GM15510 (cell line): Measurements from ENCODE around the gene ZNF438.

Experiments
- POLR2A ChIP-seq: IDR thresholded peaks from 3 replicates; pipeline ENCODE4 v1.6.1; 2011; ENCODE audit warnings: borderline replicate concordance; ENCODE audit not compliant: insufficient read length; ENCODE audit errors: extremely low read depth

ZNF438 gene, protein sequence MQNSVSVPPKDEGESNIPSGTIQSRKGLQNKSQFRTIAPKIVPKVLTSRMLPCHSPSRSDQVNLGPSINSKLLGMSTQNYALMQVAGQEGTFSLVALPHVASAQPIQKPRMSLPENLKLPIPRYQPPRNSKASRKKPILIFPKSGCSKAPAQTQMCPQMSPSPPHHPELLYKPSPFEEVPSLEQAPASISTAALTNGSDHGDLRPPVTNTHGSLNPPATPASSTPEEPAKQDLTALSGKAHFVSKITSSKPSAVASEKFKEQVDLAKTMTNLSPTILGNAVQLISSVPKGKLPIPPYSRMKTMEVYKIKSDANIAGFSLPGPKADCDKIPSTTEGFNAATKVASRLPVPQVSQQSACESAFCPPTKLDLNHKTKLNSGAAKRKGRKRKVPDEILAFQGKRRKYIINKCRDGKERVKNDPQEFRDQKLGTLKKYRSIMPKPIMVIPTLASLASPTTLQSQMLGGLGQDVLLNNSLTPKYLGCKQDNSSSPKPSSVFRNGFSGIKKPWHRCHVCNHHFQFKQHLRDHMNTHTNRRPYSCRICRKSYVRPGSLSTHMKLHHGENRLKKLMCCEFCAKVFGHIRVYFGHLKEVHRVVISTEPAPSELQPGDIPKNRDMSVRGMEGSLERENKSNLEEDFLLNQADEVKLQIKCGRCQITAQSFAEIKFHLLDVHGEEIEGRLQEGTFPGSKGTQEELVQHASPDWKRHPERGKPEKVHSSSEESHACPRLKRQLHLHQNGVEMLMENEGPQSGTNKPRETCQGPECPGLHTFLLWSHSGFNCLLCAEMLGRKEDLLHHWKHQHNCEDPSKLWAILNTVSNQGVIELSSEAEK

DNA sequence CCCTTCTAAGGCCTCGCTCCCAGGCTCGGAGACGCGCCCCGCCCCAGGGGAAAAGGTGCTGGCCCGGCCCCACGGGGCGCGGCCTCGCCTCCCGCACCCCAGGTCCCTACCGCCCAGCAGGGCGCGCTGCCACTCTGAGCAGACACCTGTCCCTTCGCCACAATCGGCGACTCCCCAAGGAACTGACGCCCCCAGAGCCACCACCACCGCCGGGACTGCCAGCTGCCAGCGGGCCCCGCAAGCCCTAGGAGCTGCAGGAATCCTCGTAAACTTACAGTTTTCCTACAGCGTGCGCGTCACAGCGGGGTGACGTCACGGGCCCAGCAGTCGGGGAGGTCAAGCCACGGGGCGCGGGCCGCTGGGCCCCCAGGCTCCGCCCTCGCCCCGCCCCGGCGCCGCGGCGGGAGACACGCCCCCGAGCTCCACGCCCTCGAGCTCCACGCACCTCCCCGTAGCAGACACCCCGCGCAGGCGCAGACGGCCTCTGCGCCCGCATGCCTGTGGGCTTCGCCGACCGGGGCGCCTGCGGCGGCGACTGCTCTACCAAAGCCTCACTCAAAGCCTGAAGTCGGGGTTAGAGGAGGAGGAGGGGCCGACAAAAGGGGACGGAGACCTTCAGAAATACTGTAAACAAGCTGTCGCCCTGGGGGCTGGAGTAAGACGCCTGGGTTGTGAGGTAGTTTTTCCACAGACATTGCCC, at the start of gene ZNF438:
ZNF438 (minus strand) TSS at position 308 of the 700 bp plus-strand sequence. CDS start 154,831 bp downstream, outside the sequence.
- TF ChIP-seq POLR2A: peak; percentile 47

DNA sequence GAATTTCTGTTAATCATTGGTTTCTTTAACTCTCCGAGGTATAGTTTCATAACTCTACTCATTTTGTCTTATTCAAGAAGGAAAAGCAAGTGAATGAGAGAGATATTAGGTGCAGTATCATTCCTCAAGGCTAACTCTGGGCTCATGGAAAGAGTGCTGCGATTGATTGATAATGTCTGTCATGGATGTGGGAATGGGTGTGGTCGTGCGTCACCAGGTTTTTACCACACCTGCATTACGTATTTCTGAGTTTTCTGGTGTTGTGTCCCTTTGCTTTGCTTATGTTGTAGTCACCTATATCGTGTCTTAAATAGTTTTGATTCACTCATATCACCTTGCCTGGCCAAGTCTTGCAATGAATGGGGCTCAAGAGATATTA, 44.9 kb upstream of the ZNF438 start:
- TF ChIP-seq POLR2A: no peak

DNA sequence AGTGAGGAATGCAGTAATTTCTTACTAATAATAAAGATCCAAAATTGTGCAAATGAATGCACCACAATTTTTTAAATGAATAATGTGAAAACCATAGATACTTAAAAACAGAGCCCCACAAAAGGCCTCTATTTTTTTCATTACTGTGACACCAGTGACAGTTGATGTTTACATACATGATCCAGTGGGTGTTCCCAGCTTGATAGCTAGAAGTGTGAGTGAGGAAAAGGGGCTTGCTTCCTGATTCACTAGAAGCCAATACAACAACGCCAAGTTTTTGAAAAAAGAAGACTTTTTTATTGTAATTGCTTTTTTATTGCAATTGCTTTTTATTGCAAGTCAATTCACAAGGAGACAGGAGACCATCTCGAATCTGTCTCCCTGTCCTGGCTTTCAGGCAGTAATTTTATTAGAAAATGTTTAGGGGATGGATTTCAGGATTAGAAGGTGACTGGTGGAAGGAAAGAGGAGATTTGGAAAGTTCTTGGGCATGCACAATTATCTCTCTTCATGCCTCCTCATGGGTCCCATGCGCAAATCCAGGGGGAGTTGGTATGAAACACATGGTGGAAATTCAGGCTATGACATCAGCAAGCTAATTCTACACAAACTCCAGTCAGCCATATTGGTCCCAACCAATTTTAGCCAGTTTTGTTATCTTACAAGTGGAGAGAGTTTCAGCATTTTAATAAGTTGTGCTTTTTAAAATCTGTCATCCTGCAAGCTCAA, 44.4 kb upstream of the ZNF438 start:
- TF ChIP-seq POLR2A: no peak

DNA sequence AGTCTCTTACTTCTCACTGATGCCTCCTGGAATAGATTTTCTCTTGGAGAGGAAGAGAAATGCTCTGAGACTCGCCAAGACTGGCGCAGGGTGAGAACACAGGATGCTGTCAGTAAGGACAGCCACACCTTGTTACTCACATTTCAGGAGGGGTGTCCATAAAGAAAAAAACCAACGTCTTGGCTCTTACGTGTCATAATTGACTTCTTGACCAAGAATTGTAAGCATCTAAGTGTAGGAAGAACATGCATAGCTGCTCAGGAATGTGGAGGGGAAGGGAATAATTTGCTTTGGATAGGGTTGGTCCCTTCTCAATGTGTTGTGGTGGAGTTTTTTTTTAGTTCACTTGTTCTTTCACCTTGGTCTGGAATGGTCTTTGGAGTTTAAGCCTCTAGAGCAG, 43.8 kb upstream of the ZNF438 start:
- TF ChIP-seq POLR2A: no peak

DNA sequence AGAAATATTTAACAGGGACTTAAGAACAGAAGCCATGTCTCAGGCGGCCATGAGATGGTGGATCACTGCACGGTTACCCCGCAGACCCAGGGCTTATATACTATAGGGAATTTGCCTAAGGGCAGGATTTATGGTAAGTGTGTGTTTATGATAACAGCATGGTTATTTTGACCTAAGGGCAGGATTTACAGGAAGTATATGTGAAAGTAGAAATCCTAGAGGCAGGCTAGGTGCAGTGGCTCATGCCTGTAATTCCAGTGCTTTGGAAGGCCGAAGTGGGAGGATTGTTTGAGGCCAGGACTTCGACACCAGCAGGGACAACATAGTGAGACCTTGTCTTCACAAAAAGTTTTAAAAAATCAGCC, 43.0 kb upstream of the ZNF438 start:
- no peak for TF ChIP-seq POLR2A

DNA sequence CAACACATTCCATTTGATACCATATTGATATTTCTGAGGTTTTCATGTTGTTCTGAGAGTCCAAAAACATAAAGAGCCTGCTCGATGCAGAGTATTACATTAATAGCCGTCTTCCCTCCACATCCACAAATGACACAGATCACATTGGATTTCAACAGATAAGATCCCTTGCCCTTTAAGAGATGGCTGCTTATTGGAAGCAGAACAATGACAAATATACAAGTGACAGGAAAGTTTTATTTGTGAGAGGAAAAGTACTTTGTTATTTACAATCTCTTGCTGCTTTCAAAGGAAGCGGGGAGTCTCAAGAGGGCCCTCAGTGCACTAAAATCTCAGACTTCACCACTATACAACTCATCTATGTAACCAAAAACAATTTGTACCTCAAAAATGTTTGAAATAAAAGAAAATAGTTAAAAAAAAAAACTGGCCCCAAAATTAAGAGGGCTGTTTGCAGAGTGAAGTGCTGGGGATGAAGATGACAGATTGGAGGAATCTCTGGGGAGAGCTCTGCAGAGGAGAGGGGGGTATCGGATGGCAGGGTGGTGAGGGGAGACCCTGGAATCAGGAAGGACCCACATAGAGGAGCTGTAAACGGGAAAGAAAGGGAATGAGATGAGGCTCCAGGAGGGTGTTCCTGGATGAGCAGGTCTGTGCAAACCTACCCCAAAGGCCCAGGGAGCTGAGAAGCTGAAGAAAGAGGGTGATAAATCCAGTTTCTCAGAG, 42.5 kb upstream of the ZNF438 start:
- no peak for TF ChIP-seq POLR2A

DNA sequence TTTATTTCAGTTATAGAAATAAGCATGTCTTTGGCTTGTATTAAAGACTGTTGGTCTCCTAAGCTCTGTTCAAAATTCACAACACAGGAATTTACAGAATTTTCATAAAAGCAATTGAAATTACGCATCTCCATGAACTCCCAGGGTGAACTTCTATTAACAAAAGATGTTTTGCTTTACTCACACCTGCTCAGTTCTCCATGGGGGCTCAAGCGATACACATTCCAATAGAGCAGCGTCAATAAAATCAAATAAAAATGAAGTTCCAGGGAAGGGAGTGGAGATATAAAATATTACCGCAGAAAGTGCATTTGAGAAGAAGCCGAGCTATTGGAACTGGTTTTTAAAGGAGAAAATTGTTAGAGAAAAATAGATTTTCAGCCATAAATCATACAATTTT, 41.5 kb upstream of the ZNF438 start:
- no peak for TF ChIP-seq POLR2A

DNA sequence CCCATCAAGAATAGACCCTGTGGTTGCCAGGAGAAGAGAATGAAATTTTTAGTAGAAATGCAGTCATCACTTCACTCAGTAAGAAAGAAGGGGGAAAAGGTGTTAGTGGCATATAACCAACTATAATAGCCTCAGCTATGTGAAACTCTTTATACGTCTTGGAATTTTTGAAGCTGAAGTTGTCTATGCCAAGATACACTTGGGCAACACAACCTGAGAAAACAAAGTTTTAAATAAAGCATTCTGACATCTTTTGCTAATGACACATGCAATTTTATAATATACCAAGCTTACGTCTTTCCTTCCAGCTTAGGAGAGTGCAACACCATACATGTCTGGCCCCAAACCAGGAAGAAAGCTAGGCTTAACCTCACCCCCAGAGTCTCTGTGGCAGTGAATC, 40.8 kb upstream of the ZNF438 start:
- TF ChIP-seq POLR2A: no peak

DNA sequence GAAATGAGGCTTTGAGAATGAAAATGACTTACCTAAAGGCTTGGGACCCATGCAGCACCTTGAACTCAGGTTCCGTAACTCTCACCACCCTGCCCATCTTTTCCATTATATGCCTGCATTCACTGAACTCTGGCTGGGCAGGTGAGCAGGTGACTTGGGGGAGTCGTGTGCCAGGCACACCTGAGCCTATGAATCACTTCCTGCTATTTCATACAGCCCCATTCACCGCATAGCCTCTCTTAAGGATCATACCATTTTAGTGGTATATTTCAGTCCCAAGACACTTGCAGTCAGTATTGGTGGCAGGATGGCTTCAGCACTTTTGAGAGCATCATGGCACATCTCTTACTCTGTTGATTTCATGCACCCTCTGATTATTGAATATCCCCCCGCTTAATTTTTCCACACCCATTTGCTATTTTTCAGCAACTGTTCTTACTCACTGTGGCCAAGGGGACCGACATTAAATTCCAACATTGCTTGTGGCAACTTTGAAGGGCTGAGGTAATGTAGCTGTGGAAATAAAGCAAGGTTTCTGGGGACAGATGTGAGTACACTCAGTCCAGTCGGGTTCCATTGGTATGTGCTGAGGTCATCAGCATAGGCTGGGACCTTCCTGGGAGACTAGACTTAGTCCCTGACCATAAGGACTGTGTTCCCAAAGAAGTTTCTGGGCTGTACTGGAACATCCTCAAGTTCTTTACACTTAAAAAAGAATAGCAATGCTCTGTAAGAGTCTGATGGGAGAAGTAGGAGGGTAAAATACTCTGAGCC, 39.8 kb upstream of the ZNF438 start:
- no peak for TF ChIP-seq POLR2A

DNA sequence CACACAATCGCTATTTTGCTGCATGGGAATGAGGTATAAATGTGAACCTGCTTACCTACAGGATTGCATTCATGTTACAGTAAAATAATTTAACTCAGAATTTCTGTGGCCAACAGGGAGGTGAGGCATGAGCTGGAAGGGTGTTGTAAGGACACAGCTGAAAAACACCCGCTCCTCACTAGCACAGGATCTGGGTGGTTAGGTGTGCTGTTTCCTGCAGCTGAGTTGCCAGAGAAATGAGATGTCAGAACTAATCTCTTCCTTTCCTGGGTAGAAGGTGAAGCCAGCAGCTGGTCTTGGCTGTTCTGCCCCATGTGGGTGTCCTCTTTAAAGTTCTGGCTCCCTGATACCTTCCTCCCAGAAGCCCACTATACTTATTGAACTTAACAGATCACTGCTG, 39.0 kb upstream of the ZNF438 start:
- no peak for TF ChIP-seq POLR2A

DNA sequence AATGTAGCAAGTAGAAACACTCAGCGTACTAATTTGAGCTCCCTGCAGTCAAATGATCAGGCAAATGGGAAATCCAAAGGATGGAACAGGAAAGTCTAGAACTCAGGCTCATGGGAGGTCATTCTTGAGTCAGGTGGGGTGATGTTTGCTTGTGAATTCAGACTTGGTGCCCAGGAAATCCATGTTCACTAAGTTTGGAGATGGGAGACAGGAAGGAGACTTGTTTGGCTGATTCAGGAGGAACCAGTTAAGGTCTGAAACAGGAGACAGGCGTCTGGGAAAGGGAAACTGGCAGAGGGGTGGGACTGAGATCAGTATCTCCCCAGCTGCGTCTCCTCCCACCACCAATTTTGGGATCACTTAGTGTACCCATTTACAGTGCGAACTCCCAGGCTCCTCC, 38.4 kb upstream of the ZNF438 start:
- no peak for TF ChIP-seq POLR2A

DNA sequence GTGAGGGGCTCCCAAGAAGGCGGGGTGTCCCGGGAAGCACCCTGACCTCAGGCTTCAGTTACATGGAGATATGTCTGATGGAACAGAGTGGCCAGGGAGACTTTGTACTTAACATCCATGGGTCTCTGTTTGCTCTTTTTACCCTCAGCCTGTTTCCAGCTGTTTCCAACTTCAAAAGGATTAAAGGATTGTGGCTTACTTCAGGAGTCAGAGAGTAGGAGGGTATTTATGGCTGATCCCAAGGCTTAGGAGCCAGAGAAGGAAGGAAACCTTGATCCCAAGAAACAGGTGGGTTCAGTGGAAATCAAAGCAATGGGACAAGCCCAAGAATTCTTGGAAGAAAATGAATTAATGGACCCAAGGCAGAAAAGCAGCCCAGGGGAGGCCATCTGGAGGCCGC, 37.7 kb upstream of the ZNF438 start:
- no peak for TF ChIP-seq POLR2A

DNA sequence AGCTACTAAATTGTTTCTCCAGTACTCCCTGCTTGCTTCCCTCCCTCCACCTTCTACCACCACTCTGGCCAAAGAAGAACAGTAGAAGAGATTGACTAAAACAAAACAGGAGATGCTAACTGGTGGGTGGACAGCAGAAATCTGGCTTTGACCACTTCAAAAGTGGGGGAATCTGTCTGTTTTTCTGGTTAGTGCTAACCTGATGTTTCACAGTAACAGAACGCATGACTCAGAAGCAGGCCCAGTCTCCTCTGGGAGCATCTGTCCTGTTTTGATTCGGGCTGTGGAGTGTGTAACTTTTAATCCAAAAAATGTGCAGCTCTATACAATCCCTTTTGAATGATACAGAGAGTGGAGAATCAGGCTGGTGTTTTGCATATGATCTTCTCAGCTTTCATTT, 32.7 kb upstream of the ZNF438 start:
- TF ChIP-seq POLR2A: no peak
